NCI-H82 treated with DMSO at 0.1 percent for 48 hours (cell line): ENCODE results near the gene PDLIM4.

Source experiments
- DNase-seq: peaks from one replicate; lab custom pipeline; 2025; ENCODE audit not compliant: unreplicated experiment; lab: John Stamatoyannopoulos, UW

Gene PDLIM4

GRCh38 chr5:132257131-132258101, at the start of gene PDLIM4:
Gene PDLIM4 (plus strand): TSS chr5:132257696. CDS start chr5:132257735, 39 bp downstream.
- no peak for DNase-seq

- no peak for DNase-seq
These were observed 49.7 kb upstream of the PDLIM4 start for GRCh38 chr5:132207778-132208177.

- DNase-seq = no peak
These were observed 48.4 kb upstream of the PDLIM4 start for GRCh38 chr5:132209131-132209530.

GRCh38 chr5:132209901-132210545, 47.5 kb upstream of the PDLIM4 start:
- no peak for DNase-seq

- DNase-seq = no peak
These were observed 46.6 kb upstream of the PDLIM4 start for GRCh38 chr5:132210944-132211343.

- no peak for DNase-seq
These were observed 45.7 kb upstream of the PDLIM4 start for GRCh38 chr5:132211787-132212186.

GRCh38 chr5:132213666-132214065, 43.8 kb upstream of the PDLIM4 start:
- no peak for DNase-seq

- no peak for DNase-seq
These were observed 43.0 kb upstream of the PDLIM4 start for GRCh38 chr5:132214491-132214890.

GRCh38 chr5:132215329-132215728, 42.2 kb upstream of the PDLIM4 start:
- no peak for DNase-seq

- no peak for DNase-seq
These were observed 39.2 kb upstream of the PDLIM4 start for GRCh38 chr5:132218321-132218720.

GRCh38 chr5:132219289-132219970, 38.1 kb upstream of the PDLIM4 start:
- no peak for DNase-seq

- DNase-seq = no peak
These were observed 37.5 kb upstream of the PDLIM4 start for GRCh38 chr5:132219981-132220380.

GRCh38 chr5:132220491-132220890, 37.0 kb upstream of the PDLIM4 start:
- no peak for DNase-seq

GRCh38 chr5:132221781-132222648, 35.5 kb upstream of the PDLIM4 start:
- DNase-seq = no peak

- DNase-seq = no peak
These were observed 34.9 kb upstream of the PDLIM4 start for GRCh38 chr5:132222649-132223038.

- no peak for DNase-seq
These were observed 33.6 kb upstream of the PDLIM4 start for GRCh38 chr5:132223861-132224260.

- DNase-seq = no peak
These were observed 32.8 kb upstream of the PDLIM4 start for GRCh38 chr5:132224716-132225115.

GRCh38 chr5:132225165-132226032, 32.1 kb upstream of the PDLIM4 start:
- peak; percentile 2 for DNase-seq

GRCh38 chr5:132226516-132227234, 30.8 kb upstream of the PDLIM4 start:
- no peak for DNase-seq
